ENCODE measurements around the gene WDR53.

- no peak for TF ChIP-seq CTCF (optimal IDR thresholded peaks at IDR 0.05 in 1 of 3, IDR thresholded peaks at IDR 0.05 in 1 of 3, conservative IDR thresholded peaks at IDR 0.05 in 1 of 3; ENCODE audit: extremely low read depth in 1 of 3, insufficient read depth in 2 of 3, low read length in 3 of 3)
- TF ChIP-seq EZH2 (IDR thresholded peaks at IDR 0.05; ENCODE audit: low read length): no peak
Observed at GRCh38 chr3:196568246-196569002, at the start of gene WDR53, which contains the start of gene FBXO45.

Measured in keratinocyte (primary cell).